Loucy (cell line): Measurements from ENCODE around the gene ERFL.

Source experiments
- CTCF ChIP-seq: fragments of 200-600 bp; sonication (generic); conservative IDR thresholded peaks from 2 replicates; pipeline ENCODE4 v1.5.1; 2014; ENCODE audit warnings: mild to moderate bottlenecking, antibody characterized with exemption, low read length
- EZH2phosphoT487 ChIP-seq: fragments of 200-600 bp; IDR thresholded peaks from 2 replicates; pipeline ENCODE4 v1.6.1; 2018; ENCODE audit warnings: antibody characterized with exemption, mild to moderate bottlenecking, moderate library complexity, borderline replicate concordance

- no peak for TF ChIP-seq CTCF
- TF ChIP-seq EZH2phosphoT487: no peak
Observed at GRCh38 chr19:41897820-41898219, 30.4 kb downstream of the ERFL start.
